Ramos (cell line): ENCODE measurements around the gene GNB1.
"Not testable (repeated sequence)": the region's sequence is repeated elsewhere in the genome, so short reads cannot be mapped to it uniquely, and the experiment has no call there.

Experiments used
- in situ Hi-C: fragments of 300-500 bp; cut with MboI; formaldehyde crosslinking; loops from one replicate; pipeline ENCODE4 v1.14.3; 2022; ENCODE audit warnings: low sequenced_read_pairs; ENCODE audit not compliant: unreplicated experiment

The GNB1 gene

DNA sequence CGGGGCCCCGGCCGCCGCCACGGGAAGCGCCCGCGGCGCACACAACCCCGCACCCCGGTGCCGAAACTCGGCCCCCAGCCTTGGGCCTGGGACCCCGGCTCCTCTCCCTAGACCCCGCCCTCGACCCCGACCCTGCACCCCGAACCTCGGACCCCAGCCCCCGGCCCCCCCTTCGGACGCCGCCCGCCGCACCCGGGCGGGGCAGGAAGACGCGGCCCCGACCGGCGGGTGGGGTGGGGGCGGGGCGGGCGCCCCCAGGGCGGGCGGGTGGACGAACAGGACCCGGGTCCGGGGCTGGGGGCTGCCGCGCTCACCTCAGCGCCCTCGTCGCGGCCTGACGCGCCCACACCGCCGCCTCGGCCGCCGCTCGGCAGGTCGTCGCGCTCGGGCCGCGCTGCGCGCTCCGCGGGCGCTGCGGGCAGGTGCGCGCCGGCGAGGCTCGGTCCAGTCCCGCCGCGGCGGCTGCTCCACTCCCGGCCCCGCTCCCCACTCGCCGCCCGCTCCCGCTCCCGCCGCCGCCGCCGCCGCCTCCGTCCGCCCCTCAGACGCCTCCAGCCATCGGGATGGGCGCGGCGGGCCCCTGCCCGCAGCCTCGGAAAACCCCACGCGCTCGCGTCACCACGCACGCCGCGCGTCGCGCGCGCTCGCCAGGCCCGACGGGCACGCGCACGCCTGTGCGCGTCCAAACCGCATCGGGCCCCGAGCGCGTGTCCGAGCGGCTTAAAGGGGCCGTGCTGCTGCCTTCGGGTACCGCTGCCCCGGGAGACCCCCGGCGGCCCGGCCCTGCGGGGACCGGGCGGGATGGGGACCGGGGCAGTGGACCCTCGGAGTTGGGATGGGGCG, at the start of gene GNB1:
GNB1 (minus strand) TSS at position 582 of the 843 bp plus-strand sequence. CDS start 65,634 bp downstream, outside the sequence.
- in situ Hi-C loops, result no loop called here

DNA sequence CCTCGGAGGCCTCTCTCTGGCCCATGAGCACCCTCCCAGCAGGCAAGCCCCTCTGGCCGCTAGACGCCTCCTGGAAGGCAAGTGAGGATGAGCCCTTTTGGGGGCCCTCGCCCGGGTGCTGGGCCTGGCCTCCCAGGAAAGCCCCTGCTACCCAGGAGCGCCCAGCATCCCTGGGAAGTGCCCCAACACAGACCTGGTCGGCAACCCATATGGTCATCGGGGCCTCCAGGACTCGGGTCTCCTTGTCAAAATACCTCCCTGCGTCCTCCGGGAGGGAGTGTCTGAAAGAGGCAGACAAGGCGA, 49.2 kb upstream of the GNB1 start:
- in situ Hi-C loops, result no loop called here

DNA sequence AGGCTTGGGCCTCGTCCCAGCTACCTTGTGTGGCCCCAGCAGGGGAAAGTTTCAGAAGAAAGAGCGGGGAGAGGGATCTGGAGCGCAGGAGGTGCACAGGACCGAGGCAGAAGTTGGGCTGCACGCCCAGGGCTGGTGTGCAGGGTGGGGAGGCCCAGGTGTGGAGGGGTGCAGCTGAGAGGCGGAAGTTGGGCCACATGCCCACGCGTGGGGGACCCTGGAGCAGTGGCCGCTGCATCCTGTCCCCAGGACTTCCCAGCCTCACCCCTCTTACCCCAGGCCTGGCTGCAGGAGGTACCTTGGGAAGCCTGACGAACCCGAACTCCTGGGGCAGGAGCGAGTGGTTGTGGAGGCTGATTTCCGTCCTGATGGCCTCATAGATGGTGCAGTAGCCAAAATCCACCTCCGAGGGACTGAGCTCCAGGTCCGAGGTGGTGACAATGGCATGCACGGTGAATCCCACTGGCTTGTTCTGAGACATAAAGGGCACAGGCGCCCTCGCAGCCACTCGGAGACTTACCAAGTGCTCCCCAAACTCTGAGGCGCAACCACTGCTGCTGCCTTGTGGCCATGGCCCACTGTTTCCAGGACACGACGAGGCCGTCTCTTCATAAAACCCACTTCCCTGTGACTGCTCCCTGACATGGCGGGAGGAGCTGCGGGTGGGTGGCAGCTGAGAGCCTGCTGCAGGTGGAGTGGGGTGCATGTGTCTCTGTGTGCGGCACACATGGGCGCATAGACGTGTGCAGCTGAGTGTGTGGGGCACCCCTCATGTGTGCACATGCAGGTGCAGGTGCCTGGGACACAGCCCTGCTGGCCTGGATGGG, 48.6 kb upstream of the GNB1 start:
- in situ Hi-C loops, result no loop called here

DNA sequence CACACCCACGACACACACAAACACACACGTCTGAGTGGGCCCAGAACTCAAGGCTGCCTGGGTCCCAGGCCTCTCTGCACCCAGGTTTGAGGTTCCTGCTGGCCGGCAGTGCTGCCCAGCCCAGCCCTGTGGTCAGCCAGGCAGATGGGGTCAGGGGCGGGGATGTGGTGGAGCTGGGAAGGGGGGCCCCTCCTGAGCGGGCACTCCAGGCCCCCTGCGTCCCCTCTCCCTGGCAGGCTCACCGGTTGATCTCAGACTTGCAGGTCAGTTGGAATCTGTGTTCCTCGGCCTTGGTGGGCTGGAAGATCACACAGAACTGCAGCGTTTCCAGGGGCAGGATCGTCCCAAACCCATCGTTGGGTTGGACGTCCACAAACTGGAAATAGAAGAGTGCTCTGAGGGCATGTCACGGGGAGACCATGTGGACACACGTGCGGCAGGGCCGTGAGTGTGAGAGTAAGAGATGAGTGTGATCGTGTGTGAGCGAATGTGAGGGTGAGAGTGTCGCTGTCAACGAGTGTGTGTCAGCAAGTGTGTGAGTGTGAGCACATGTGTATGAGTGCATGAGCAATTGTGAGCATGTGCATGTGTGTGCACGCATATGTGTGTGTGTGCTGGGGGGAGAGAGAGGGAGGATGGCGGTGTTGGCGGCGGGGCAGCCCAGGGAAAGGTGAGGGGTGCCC, 47.9 kb upstream of the GNB1 start:
- in situ Hi-C loops, result no loop called here

DNA sequence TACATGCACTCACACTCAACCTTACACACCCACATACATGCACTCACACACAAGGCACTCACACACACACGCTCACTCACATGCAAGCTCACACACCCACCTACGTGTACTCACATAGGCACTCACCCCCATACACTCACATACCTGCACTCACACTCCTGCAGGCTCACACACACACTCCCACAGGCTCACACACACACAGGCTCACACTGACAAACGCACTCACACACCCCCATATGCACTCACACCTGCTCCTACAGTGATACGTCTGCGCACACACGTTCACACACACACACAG, 47.3 kb upstream of the GNB1 start:
- in situ Hi-C loops, result no loop called here

DNA sequence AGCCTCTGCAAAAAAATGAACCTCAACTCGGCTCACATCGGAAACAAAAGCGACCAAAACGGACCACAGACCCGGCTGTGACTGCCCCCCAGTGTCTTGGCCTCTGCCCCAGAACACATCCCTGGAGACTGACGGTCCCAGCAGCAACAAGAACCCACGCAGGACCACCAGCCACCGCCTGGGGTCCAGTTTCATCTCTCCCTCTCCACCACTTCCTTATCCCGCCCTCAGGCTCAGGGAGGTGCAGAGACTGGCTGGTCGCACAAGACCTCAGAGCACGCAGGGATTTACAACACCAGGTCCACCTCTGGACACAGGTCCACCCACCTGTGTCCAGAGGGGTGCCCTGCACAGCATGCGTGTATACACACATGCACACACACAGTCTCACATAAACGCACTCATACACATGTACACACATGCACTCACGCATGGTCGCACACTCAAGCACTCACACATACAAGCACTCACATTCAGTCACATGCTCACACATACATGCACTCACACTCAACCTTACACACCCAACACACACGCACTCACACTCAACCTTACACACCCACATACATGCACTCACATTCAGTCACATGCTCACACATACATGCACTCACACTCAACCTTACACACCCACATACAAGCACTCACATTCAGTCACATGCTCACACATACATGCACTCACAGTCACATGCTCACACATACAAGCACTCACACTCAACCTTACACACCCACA, 46.8 kb upstream of the GNB1 start:
- in situ Hi-C loops, result no loop called here

DNA sequence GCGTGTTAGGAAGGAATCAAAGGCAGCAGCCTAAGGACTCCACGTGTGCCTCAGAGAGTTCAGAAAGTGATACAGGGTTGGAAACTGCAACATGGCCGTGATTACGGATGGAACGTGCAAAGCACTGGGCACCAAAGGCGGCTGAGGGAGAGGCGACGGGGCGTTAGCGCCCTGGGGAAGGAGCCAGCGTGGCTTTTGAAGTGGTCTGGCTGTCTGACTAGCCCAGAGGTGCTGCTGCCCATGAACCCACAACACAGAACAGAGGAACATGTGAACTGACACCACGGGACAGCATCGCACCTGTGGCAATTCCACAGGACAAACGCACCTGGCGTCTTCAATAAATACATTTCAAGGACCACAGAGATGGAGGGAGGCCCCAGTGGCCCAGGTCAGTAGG, 46.2 kb upstream of the GNB1 start:
- in situ Hi-C loops, result no loop called here

DNA sequence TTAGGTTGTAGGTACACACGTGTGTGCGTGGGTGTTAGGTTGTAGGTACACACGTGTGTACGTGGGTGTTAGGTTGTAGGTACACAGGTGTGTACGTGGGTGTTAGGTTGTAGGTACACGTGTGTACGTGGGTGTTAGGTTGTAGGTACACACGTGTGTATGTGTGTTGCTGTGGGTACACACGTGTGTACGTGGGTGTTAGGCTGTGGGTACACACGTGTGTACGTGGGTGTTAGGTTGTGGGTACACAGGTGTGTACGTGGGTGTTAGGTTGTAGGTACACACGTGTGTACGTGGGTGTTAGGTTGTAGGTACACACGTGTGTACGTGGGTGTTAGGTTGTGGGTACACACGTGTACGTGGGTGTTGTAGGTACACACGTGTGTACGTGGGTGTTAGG, 44.0 kb upstream of the GNB1 start:
- in situ Hi-C loops, result not testable (repeated sequence)

DNA sequence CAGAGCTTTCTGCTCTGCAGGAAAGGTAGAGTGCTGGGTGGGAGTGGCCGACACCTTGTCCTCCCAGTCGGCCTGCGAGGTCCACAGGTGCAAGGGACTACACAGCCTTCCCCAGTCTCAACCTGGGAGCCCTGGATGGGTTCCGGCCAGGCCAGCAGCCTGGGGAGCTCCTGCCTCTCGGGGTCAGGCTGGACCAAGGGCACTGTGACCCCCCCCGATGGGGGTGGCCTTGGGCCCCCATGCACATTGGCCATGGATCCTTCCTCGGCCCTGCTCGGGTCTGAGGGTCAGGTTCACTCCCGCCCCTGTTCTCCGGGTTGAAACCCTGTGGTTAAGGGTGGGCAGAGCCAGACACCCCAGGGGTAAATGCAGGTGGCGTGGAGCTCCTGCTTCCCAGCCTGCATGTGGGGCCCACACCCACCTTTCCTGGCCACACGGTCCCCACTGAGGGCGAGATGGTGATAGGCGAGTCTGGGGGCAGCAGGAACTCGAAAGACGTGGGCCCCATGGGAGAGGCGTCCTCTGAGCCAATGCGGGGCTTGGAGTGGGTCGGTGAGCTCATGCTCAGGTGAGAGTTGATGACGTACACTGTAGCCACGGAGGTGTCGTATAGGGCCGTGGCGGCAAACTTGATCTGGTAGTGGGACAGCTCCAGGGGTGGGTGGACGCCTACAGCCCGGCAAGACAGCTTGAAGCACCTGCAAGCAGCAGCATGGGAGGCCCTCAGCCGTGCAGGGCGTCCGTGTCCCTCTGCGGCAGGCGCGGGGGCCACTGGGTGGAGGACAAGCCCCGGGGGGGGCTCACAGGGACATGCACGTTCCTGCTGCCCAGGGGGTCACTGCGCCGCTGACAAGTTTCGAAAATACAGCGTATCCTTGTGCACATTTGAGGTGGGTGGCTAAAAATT, 39.0 kb upstream of the GNB1 start:
- in situ Hi-C loops, result no loop called here

DNA sequence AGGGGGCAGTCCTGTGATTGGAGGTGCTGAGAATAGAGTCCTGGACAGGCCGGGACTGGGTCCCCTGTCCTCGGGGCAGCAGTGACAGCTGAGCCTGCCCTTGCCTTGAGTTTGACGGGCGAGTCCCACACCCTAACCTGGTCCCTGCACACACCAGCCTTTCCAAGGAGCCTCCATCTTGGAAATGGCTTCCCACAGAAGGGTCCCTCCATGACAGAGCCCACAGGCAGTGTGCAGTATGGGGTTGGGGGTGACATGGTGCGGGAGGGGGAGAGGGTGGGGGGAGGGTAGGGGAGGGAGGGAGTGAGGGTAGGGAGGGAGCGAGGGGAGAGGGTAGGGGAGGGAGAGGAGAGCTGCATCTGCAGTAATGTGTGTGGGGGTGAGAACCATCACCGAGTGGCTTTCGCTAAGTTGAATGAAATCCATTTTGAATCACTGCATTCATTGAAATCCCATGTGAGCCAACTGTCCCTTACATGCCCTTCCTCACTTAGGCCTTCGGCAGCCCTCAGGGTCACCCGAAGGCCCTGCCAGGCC, 38.3 kb upstream of the GNB1 start:
- in situ Hi-C loops, result no loop called here

DNA sequence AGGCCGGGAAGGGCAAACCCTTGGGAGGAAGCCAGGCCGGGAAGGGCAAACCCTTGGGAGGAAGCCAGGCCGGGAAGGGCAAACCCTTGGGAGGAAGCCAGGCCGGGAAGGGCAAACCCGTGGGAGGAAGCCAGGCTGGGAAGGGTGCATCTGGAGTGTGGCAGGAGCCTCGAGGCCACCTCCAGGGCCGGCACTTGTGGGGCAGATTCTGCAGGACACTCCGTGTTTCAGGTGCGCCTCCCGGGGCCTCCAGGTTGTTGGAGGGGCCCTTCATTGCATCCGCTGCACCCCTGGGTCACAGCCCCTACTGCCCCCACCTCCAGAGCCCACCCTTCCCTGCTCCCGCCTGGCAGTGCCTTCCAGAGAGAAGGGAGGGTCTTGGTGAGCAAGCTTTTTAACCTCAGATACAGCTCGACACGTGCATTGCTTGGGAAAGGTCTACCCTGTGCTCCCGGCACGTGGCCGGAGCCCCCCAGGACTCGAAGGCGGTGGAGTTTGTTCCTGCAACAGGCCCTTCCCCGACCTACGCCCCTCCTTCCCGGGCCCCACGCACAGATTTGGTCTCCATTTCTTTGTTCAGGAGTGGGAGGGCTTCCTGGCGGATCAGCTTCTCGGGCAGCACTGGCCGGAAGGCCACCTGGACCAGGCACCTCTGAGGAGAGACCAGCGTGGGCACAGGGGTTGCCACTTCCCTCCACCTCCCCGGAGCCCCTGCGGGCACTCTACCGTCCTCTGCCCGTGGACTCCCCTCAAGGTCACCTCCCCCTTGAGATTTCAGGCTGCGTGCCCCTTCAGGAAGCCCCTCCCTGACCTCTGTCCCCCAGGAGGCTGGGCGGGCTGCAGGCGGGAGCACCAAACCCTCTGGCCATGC, 37.6 kb upstream of the GNB1 start:
- in situ Hi-C loops, result no loop called here

DNA sequence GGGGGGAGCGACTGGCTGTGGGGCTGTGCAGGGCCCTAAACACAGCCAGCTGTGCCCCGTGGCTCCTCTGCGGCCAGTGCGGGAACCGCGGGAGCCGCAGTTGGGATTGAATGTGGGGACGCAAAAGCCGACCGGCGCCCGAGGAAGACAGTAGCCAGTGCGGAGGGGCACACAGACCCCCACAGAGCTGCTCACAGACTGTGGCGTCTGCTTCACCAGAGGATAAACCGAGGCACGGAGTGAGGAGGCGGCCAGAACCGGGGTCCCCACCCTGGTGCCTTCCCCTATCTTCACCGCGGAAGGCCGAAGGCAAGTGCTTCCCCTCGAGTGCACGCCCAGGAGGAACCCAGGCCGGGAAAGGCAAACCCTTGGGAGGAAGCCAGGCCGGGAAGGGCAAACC, 36.9 kb upstream of the GNB1 start:
- in situ Hi-C loops, result no loop called here

DNA sequence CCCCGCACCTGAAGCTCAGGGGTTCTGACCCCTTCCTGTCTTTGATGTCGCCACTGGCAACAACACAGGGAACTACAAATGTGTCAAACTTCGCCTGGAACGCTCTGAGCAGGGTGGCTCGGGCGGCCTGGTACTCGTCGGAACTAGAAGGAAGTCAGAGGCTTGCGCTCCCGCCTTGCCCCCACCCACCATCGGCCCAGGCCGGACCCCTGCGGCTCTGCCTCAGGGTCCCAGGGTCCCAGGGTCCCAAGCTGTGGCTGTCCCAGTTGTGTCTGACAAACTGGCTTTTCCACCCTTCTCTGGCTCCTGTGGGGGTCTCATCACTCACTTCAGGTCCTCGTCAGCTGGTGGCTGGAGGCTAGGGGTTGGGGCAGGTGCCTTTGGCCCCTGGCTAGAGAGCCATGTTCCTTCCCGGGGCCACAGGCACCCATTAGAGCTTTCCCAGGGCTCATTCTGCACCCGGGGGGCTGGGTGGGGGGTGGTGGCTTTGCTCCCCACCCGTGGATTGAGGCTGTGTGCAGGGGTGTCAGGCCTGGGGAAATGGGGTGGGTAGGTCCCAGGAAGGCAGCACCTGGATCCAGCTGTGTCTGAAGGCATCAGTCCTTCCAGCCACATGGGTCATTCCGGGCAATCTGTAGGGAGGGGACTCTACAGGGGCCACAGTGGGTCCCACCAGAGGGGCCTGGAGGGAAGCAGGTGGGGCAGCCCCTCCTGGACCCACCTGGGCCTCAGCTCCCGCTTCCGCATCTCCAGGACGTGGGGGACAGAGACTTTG, 36.2 kb upstream of the GNB1 start:
- in situ Hi-C loops, result no loop called here

DNA sequence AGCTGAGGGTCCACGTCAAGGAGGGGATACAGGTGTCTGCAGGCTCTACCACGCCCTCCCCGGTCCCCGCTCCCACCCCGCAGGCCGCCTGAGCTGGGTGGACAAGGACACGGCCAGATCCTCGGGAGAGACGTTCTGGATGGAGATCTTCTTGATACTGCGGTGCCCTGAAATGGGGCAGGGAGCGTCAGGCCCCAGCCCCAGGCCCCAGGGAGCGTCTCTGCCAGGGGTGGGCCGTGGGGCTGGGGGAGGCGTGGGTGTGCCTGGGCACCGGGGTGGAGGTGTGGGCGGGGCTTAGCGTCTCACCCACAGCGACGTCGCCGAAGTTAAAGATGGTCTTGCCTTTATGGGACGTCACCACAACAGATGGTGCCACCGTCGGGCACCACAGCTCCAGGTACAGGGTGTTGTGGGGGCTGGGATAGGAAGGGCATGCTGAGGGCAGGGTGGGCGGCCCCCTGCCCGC, 35.5 kb upstream of the GNB1 start:
- in situ Hi-C loops, result no loop called here

DNA sequence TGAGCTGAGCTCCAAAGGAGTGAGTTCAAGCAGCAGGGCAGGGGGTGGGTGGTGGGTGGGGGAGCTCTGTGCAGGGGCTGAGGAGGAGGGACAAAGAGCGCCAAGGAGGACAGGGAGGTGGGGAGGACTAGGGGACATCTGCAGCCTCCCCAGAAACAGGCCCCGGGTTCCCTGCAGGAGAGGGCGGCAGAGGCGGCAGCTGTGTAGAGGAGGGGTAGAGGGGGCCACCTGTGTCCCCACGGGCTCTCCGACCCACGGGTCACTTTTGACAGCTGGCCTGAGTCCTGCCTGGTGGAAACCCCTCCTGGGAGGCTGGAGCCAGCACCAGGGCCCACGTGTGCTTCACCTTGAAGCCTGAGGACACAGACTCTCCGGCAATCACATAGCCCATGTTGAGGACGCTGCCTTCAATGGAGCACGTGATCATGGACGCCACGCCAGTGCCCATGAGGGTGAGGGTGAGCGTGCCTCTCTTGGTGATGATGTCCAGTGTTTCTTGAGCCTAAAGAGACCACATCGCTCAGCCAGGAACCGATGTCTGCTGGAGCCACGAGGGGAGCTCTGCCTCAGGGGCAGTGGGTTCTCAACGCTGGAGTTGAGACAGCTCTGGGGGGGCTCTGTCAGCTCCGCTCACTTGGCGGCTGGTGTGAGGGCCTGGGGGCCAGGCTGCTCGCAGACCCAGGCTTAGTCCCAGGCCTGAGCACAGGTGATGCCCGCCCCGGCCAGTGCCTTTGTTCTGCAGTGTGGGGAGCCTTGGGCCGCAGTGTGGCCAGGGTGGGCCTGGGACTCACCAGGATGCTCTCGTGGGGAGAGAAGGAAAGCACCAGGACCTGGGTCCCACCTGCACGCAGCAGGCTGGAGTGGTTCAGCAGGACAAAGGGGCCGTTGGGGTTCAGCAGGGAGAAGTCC, 34.8 kb upstream of the GNB1 start:
- in situ Hi-C loops, result no loop called here

DNA sequence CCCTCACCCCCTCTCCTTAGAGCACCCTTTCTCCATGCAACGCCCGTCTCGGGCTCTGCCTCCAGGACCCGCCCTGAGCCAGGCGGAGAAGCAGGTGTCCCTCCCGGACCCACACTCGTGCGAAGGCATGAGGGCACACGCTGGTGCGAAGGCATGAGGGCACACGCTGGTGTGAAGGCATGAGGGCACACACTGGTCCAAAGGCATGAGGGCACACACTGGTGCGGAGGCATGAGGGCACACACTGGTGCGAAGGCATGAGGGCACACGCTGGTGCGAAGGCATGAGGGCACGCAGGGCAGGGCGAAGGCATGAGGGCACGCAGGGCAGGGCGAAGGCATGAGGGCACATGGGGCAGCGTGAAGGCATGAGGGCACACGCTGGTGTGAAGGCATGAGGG, 34.0 kb upstream of the GNB1 start:
- in situ Hi-C loops, result no loop called here

DNA sequence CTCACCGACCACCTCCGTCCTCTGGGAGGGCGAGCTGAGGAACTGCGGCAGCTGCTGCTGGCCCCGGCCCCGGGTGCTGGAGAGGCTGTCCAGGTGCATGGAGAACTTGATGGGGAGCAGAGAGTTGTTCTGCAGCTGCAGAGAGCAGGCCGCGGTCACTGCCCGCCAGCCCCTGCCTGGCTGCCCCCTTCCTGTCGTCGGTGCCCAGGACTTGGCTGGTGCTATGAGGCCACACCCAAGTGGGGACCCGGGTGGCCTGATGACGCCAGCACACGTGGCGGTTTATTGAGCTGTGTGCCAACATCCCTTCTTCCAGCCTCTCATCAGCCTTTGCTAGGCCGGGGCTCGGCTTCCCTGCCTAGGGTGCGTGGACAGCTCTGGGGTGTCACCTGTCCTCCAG, 33.5 kb upstream of the GNB1 start:
- in situ Hi-C loops, result no loop called here
